ENCODE measurements around the gene CBLN2. TPM values are rescaled to one million over a fixed set of nuclear protein-coding genes. Genes with fewer than 3 reads are reported as not detected.

CBLN2 gene
- total RNA-seq, 1 donor from 2014 or later, result 3.5 TPM

- TF ChIP-seq, protein P1, sequence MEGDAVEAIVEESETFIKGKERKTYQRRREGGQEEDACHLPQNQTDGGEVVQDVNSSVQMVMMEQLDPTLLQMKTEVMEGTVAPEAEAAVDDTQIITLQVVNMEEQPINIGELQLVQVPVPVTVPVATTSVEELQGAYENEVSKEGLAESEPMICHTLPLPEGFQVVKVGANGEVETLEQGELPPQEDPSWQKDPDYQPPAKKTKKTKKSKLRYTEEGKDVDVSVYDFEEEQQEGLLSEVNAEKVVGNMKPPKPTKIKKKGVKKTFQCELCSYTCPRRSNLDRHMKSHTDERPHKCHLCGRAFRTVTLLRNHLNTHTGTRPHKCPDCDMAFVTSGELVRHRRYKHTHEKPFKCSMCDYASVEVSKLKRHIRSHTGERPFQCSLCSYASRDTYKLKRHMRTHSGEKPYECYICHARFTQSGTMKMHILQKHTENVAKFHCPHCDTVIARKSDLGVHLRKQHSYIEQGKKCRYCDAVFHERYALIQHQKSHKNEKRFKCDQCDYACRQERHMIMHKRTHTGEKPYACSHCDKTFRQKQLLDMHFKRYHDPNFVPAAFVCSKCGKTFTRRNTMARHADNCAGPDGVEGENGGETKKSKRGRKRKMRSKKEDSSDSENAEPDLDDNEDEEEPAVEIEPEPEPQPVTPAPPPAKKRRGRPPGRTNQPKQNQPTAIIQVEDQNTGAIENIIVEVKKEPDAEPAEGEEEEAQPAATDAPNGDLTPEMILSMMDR (IDR thresholded peaks at IDR 0.05), result no peak
- Mint-ChIP-seq H3K9me3 (ENCODE audit: low read depth) (no peaks in the 10 kb centered on the region), H3K4me3 (ENCODE audit: unreplicated experiment) (no peak overlapping the region), H3K27me3 (ENCODE audit: low read depth) (peaks cover 25% of the 10 kb centered on the region), H3K27ac (ENCODE audit: unreplicated experiment) (no peak overlapping the region), H3K4me1 (ENCODE audit: low read depth) (no peaks in the 10 kb centered on the region), H3K36me3 (ENCODE audit: low read depth) (no peaks in the 10 kb centered on the region)
- peak; percentile 82 for DNase-seq (ENCODE audit: low spot score)
Measured at GRCh38 chr18:72502671-72503431, 41.3 kb downstream of the CBLN2 start.

- no peak overlapping the region for H3K4me3 Mint-ChIP-seq (ENCODE audit: unreplicated experiment)
- H3K4me1 Mint-ChIP-seq (ENCODE audit: low read depth), result no peaks in the 10 kb centered on the region
- H3K9me3 Mint-ChIP-seq (ENCODE audit: low read depth), result no peaks in the 10 kb centered on the region
- TF ChIP-seq, protein P1 (IDR thresholded peaks at IDR 0.05), result no peak
- no peaks in the 10 kb centered on the region for H3K36me3 Mint-ChIP-seq (ENCODE audit: low read depth)
- H3K27ac Mint-ChIP-seq (ENCODE audit: unreplicated experiment), result no peak overlapping the region
- H3K27me3 Mint-ChIP-seq (ENCODE audit: low read depth), result peaks cover 11% of the 10 kb centered on the region
- DNase-seq (ENCODE audit: low spot score), result no peak
Measured at GRCh38 chr18:72492497-72492896, 51.6 kb downstream of the CBLN2 start.

Data from chondrocyte (in vitro differentiated cells).